OCI-LY3 (cell line): ENCODE measurements around the gene DPCD.

Experiments used
- EZH2phosphoT487 ChIP-seq: fragments of 200-600 bp; shearing (Covaris generic); IDR thresholded peaks from 2 replicates; pipeline ENCODE4 v1.6.1; 2018; ENCODE audit warnings: antibody characterized with exemption, mixed run types, low read depth
- TF ChIP-seq, protein P1 (sequence below): fragments of 200-600, 300-600 bp; sonication (generic); IDR thresholded peaks from 2 replicates; pipeline ENCODE4 v1.5.1; 2014; ENCODE audit warnings: antibody characterized with exemption, low read length, low read depth

DNA sequence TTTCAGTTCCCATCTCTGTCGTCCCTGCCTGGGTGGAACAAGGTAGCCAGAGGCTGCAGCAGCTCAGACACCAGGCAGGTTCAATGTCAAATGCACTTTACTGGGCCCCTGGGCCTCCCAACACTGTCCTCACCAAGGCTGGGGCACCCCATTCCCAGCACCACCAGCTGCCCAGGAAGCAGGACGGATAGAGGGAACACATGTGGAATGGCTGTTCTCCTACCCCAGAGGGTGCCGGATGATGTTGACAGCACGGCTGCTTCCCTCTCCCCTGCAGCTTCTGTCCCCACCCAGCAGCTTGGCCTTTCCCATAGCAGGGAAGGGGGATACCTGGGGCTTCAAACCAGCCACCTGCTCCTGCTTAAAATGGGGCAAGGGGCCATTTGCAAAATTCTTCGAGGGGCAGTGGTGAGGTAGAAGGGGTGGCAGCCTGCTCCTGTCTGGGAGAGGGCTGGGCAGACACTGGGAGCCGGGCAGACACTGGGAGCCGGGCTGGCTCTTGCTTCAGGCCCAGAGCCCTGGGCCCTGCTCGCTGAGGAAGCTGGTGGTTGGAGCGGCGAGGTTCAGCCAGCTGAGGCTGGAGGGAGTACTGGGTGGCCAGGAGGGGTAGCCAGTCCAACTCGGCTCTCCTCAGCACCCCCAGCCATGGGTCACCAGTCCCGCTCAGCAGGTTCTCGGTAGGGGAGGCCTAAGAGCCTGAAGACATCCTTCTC lies 9.2 kb upstream of the DPCD start:
- TF ChIP-seq, protein P1, sequence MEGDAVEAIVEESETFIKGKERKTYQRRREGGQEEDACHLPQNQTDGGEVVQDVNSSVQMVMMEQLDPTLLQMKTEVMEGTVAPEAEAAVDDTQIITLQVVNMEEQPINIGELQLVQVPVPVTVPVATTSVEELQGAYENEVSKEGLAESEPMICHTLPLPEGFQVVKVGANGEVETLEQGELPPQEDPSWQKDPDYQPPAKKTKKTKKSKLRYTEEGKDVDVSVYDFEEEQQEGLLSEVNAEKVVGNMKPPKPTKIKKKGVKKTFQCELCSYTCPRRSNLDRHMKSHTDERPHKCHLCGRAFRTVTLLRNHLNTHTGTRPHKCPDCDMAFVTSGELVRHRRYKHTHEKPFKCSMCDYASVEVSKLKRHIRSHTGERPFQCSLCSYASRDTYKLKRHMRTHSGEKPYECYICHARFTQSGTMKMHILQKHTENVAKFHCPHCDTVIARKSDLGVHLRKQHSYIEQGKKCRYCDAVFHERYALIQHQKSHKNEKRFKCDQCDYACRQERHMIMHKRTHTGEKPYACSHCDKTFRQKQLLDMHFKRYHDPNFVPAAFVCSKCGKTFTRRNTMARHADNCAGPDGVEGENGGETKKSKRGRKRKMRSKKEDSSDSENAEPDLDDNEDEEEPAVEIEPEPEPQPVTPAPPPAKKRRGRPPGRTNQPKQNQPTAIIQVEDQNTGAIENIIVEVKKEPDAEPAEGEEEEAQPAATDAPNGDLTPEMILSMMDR: no peak
- TF ChIP-seq EZH2phosphoT487: no peak
